Mammary epithelial cell (primary cell): ENCODE data around the gene MBNL2.

ENCODE experiments used
- EZH2 ChIP-seq: IDR thresholded peaks from 2 replicates; pipeline ENCODE4 v1.6.1; 2012; ENCODE audit warnings: low read length, inconsistent platforms, borderline replicate concordance
- TF ChIP-seq, protein P1 (sequence below), 2 donors: IDR thresholded peaks in 1 of 2; conservative IDR thresholded peaks in 1 of 2; 2 replicates each; pipeline ENCODE4 v1.5.1; 2011 to 2012; ENCODE audit warnings: inconsistent platforms in 2 of 2, low read length in 2 of 2, mild to moderate bottlenecking in 2 of 2, control low read depth in 1 of 2, low read depth in 1 of 2; ENCODE audit not compliant: insufficient read depth in 1 of 2; ENCODE audit errors: extremely low read depth in 1 of 2

DNA sequence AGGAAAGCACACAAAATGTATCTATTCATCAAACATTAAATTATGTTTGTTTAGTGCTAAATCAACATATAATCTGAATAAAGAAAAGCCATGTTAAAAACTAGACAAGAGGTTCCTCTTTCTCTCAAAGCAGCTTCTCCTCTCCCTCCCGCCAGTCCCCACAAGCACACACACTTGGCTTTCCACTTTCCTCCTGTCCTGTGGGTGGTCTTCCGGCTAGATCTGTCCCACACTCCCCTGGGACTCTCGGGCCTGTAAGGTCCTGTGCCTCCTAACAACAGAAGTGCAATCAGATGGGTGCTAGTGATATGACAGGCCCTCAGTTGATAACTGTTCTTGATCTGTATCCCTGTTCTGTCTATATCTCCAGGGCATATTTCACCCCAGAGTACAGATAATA is 166.2 kb downstream of the MBNL2 start:
- TF ChIP-seq, protein P1, sequence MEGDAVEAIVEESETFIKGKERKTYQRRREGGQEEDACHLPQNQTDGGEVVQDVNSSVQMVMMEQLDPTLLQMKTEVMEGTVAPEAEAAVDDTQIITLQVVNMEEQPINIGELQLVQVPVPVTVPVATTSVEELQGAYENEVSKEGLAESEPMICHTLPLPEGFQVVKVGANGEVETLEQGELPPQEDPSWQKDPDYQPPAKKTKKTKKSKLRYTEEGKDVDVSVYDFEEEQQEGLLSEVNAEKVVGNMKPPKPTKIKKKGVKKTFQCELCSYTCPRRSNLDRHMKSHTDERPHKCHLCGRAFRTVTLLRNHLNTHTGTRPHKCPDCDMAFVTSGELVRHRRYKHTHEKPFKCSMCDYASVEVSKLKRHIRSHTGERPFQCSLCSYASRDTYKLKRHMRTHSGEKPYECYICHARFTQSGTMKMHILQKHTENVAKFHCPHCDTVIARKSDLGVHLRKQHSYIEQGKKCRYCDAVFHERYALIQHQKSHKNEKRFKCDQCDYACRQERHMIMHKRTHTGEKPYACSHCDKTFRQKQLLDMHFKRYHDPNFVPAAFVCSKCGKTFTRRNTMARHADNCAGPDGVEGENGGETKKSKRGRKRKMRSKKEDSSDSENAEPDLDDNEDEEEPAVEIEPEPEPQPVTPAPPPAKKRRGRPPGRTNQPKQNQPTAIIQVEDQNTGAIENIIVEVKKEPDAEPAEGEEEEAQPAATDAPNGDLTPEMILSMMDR (conservative IDR thresholded peaks at IDR 0.05 in 1 of 2, IDR thresholded peaks at IDR 0.05 in 1 of 2; ENCODE audit: extremely low read depth in 1 of 2, insufficient read depth in 1 of 2, low read depth in 1 of 2, low read length in 2 of 2), result no peak
- no peak for TF ChIP-seq EZH2
